ENCODE data around the gene EPHA3. TPM values are rescaled to one million over a fixed set of nuclear protein-coding genes. Genes with fewer than 3 reads are reported as not detected.

EPHA3 gene
- total and polyA plus RNA-seq, 2 of the 4 experiments (the other 2 are of a cell fraction): 0.10 to 0.18 TPM

DNA sequence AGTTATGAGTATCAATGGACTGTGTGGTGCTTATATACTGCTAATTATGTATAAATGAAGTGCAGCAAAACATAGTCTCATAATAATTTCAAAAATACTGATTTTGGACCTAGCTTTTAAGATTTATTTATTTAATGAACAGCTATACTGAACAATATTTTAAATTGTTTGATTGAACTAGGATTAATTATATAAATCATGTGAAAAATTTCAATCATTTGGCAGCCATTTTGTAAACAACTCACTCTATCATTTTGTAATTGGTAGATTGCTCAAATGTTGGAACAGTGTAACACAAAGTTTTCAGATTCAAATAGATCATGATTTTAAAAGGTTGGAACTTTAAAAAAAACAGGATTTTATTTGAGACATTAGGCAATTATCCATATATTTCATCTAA is 47.0 kb downstream of the EPHA3 start:
- in situ Hi-C loops (cut with MboI; ENCODE audit: low sequenced_read_pairs): no loop called here
- no peak overlapping the region for H3K23ac ChIP-seq (ENCODE audit: low read depth, low read length)
- H4K8ac ChIP-seq (ENCODE audit: low read depth in 2 of 2, low read length in 2 of 2): no peak overlapping the region
- H3K56ac ChIP-seq (ENCODE audit: extremely low read depth, insufficient read depth, low read length): no peak overlapping the region
- no peak overlapping the region for H3K9ac ChIP-seq (ENCODE audit: low read depth, low read length)
- no peaks in the 10 kb centered on the region for H3K9me1 ChIP-seq (ENCODE audit: insufficient read depth, low read length)
- H3K4me3 ChIP-seq (ENCODE audit: insufficient read depth, low read depth, low read length): no peak overlapping the region
- H2BK15ac ChIP-seq (ENCODE audit: low read depth, low read length): no peak overlapping the region
- no peaks in the 10 kb centered on the region for H3K79me1 ChIP-seq (ENCODE audit: low read depth in 1 of 2, low read length in 2 of 2)
- no peaks in the 10 kb centered on the region for H3K9me3 ChIP-seq (ENCODE audit: control insufficient read depth, insufficient read depth, low read length)
- no peak overlapping the region for H2AK5ac ChIP-seq (ENCODE audit: low read depth, low read length)
- DNase-seq: no peak
- H3K14ac ChIP-seq (replicated peaks; ENCODE audit: low read depth, low read length): no peak overlapping the region
- POLR2A ChIA-PET (ENCODE audit: unreplicated experiment): no interaction called here
- CTCF ChIA-PET: no interaction called here
- TF ChIP-seq MXI1 (IDR thresholded peaks at IDR 0.05; ENCODE audit: borderline replicate concordance, low read depth, low read length) (no peak), RFX5 (IDR thresholded peaks at IDR 0.05; ENCODE audit: low read depth, low read length) (no peak), USF2 (IDR thresholded peaks at IDR 0.05; ENCODE audit: low read depth, low read length) (no peak), SMC3 (IDR thresholded peaks at IDR 0.05; ENCODE audit: low read depth, low read length) (no peak), CEBPB (IDR thresholded peaks at IDR 0.05; ENCODE audit: low read depth, low read length) (no peak), POLR2A (IDR thresholded peaks at IDR 0.05; ENCODE audit: low read depth, low read length) (no peak), MAZ (IDR thresholded peaks at IDR 0.05; ENCODE audit: borderline replicate concordance, low read depth, low read length) (no peak), ELK1 (IDR thresholded peaks at IDR 0.05; ENCODE audit: borderline replicate concordance, low read depth, low read length) (no peak), RCOR1 (IDR thresholded peaks at IDR 0.05; ENCODE audit: insufficient replicate concordance, low read length) (no peak)
- H4K20me1 ChIP-seq (ENCODE audit: insufficient read depth, low read length): no peaks in the 10 kb centered on the region
- dilution Hi-C loops (cut with HindIII; ENCODE audit: low sequenced_read_pairs, unreplicated experiment): no loop called here
- H3K27ac ChIP-seq (ENCODE audit: insufficient read depth, low read length): no peak overlapping the region
- no peak for ATAC-seq (ENCODE audit: low read depth)
- H2BK20ac ChIP-seq (ENCODE audit: low read depth, low read length): no peak overlapping the region
- no peak overlapping the region for H3K4ac ChIP-seq (ENCODE audit: low read depth, low read length)
- H3K36me3 ChIP-seq (ENCODE audit: control insufficient read depth, insufficient read depth, low read length): no peaks in the 10 kb centered on the region
- H3K4me1 ChIP-seq (ENCODE audit: control insufficient read depth, insufficient read depth, low read length): no peaks in the 10 kb centered on the region
- H2BK5ac ChIP-seq (ENCODE audit: low read depth, low read length, poor library complexity, severe bottlenecking): no peak overlapping the region
- H2BK120ac ChIP-seq (ENCODE audit: low read depth, low read length): no peak overlapping the region
- no peaks in the 10 kb centered on the region for H3K27me3 ChIP-seq (ENCODE audit: control insufficient read depth, insufficient read depth, low read length)
- intact Hi-C loops (cut with micrococcal nuclease): no loop called here
- no TSS peak for BruUV-seq (replicated peaks)
- no peak overlapping the region for H2AK9ac ChIP-seq (replicated peaks; ENCODE audit: low read depth, low read length, poor library complexity)
- no peak overlapping the region for H4K5ac ChIP-seq (ENCODE audit: low read depth, low read length)
- H4K91ac ChIP-seq (ENCODE audit: insufficient read depth, low read depth, low read length): no peak overlapping the region
- H3K18ac ChIP-seq (ENCODE audit: low read depth, low read length): no peak overlapping the region
- no peak overlapping the region for H2AFZ ChIP-seq (replicated peaks; ENCODE audit: low read length, poor library complexity)
- no peak overlapping the region for H3K4me2 ChIP-seq (ENCODE audit: low read depth, low read length)
